Spleen (tissue), 7 donors: ENCODE data around the gene CPLX1.

Source experiments
- CTCF ChIP-seq, 11 experiments: fragments of 200-600 bp in 7 of 11; fragments of 450-650 bp in 4 of 11; sonication (generic) in 4 of 11; IDR thresholded peaks in 8 of 11; conservative IDR thresholded peaks in 3 of 11; 1 replicate in 7 of 11; 2 replicates in 4 of 11; pipeline versions ENCODE4 v1.4.0 to v1.8.0; 2016 to 2021; ENCODE audit warnings: antibody characterized with exemption in 11 of 11, inconsistent platforms in 4 of 11, mild to moderate bottlenecking in 1 of 11
- POLR2A ChIP-seq, 3 donors: fragments of 450-650 bp; IDR thresholded peaks; one replicate each; pipeline ENCODE4 v1.5.1; 2017; ENCODE audit warnings: antibody characterized with exemption in 3 of 3, mild to moderate bottlenecking in 1 of 3
- POLR2AphosphoS5 ChIP-seq, 3 donors: sonication (generic); formaldehyde crosslinking; IDR thresholded peaks; one replicate each; pipeline ENCODE4 v1.5.1; 2017; ENCODE audit warnings: antibody characterized with exemption in 3 of 3
- donor health status: DM: no; HTN: no; CAD: no; lungs with moderate emphysema.
- donor health status: DM: no; HTN: no; CAD: no.
- donor health status: DM: no; HTN: no; CAD: no.

- TF ChIP-seq CTCF (IDR thresholded peaks at IDR 0.05 in 8 of 11, conservative IDR thresholded peaks at IDR 0.05 in 3 of 11) (no peak), POLR2A (IDR thresholded peaks at IDR 0.05) (no peak), POLR2AphosphoS5 (IDR thresholded peaks at IDR 0.05) (no peak)
Measured at GRCh38 chr4:837772-838171, 11.8 kb upstream of the CPLX1 start.
